Right atrium auricular region (tissue), 2 donors: Measurements from ENCODE around the gene SLC35G6. TPM values are rescaled to one million over a fixed set of nuclear protein-coding genes. Genes with fewer than 3 reads are reported as not detected.

Source experiments
- DNase-seq: peaks from one replicate; pipeline ENCODE4 v3.0.0-alpha.2; 2019; ENCODE audit warnings: low spot score
- H3K27ac ChIP-seq, 2 donors: fragments of 200-600 bp; sonication (generic); 1 replicate in 1 of 2; 2 replicates in 1 of 2; pipeline ENCODE4 v1.5.1; 2016 to 2019
- H3K27me3 ChIP-seq, 2 donors: fragments of 200-600 bp; sonication (generic); one replicate each; pipeline versions ENCODE4 v1.5.1 to v1.6.0; 2017 to 2019
- H3K36me3 ChIP-seq: fragments of 200-600 bp; sonication (generic); one replicate; pipeline ENCODE4 v1.5.1; 2016
- H3K4me1 ChIP-seq, 2 donors: fragments of 200-600 bp; sonication (generic); one replicate each; pipeline versions ENCODE4 v1.5.1 to v1.6.0; 2017 to 2019
- H3K4me3 ChIP-seq, 2 donors: fragments of 200-600 bp; sonication (generic); 1 replicate in 1 of 2; 2 replicates in 1 of 2; pipeline ENCODE4 v1.5.1; 2017 to 2019; ENCODE audit warnings: mild to moderate bottlenecking in 1 of 2, moderate library complexity in 1 of 2
- H3K9me3 ChIP-seq, 2 donors: fragments of 200-600 bp; sonication (generic); one replicate each; pipeline ENCODE4 v1.5.1; 2019
- CTCF ChIP-seq, 2 donors: fragments of 200-600 bp; sonication (generic); IDR thresholded peaks; one replicate each; pipeline ENCODE4 v1.5.1; 2019; ENCODE audit warnings: antibody characterized with exemption in 2 of 2
- total RNA-seq, 2 donors: library from RNA; depleted of rRNA; stranded (reverse); fragments of >200 nt; gene quantifications; one replicate each; pipeline ENCODE4 v1.1.0, GENCODE V29; 2016

The SLC35G6 gene
- total RNA-seq, 2 donors from 2014 or later: not detected

- TF ChIP-seq CTCF (IDR thresholded peaks at IDR 0.05): peak; percentile 19 to 58
- Histone ChIP-seq H3K4me1 (no peaks in the 10 kb centered on the region), H3K9me3 (no peaks in the 10 kb centered on the region), H3K36me3 (no peaks in the 10 kb centered on the region), H3K27ac (no peak overlapping the region), H3K27me3 (no peaks in the 10 kb centered on the region), H3K4me3 (no peak overlapping the region)
- no peak for DNase-seq
Measured at GRCh38 chr17:7523033-7523432, 41.8 kb downstream of the SLC35G6 start.

- Histone ChIP-seq H3K27ac (no peak overlapping the region), H3K27me3 (no peaks in the 10 kb centered on the region), H3K9me3 (peaks cover 0 to 19% of the 10 kb centered on the region in 2 donors), H3K4me3 (no peak overlapping the region), H3K36me3 (no peaks in the 10 kb centered on the region), H3K4me1 (no peaks in the 10 kb centered on the region)
- DNase-seq: no peak
- no peak for TF ChIP-seq CTCF (IDR thresholded peaks at IDR 0.05)
Measured at GRCh38 chr17:7528842-7529241, 47.6 kb downstream of the SLC35G6 start.

GRCh38 chr17:7530023-7530900, 49.0 kb downstream of the SLC35G6 start:
- no peaks in the 10 kb centered on the region for H3K27me3 ChIP-seq
- no peaks in the 10 kb centered on the region for H3K4me1 ChIP-seq
- H3K27ac ChIP-seq: no peak overlapping the region
- H3K36me3 ChIP-seq: no peaks in the 10 kb centered on the region
- TF ChIP-seq CTCF (IDR thresholded peaks at IDR 0.05): no peak
- peaks cover 0 to 19% of the 10 kb centered on the region in 2 donors for H3K9me3 ChIP-seq
- no peak overlapping the region for H3K4me3 ChIP-seq
- no peak for DNase-seq

Other genes with a start within 250 kb of the SLC35G6 start
- 10 to 100 TPM; 18.1 to 19.9 TPM for gene DVL2, start 246.9 kb upstream of the SLC35G6 start, total RNA-seq
- gene PHF23, start 242.0 kb upstream of the SLC35G6 start, total RNA-seq: 10 to 100 TPM in 1 of 2 donors, 1 to 10 TPM in 1; 10.0 to 22.4 TPM
- 100 to 1,000 TPM; 226 to 469 TPM for gene GABARAP, start 239.0 kb upstream of the SLC35G6 start, total RNA-seq
- 10 to 100 TPM; 55.0 to 77.2 TPM for gene CTDNEP1, start 229.7 kb upstream of the SLC35G6 start, total RNA-seq
- gene ELP5, start 229.2 kb upstream of the SLC35G6 start, total RNA-seq: 10 to 100 TPM; 28.1 to 70.7 TPM
- 1 to 10 TPM in 1 of 2 donors, not detected in 1; 2.3 TPM for gene CLDN7, start 219.0 kb upstream of the SLC35G6 start, total RNA-seq
- 100 to 1,000 TPM in 1 of 2 donors, 10 to 100 TPM in 1; 70.3 to 151 TPM for gene SLC2A4, start 199.7 kb upstream of the SLC35G6 start, total RNA-seq
- 1 to 10 TPM; 2.9 to 3.0 TPM for gene YBX2, start 186.8 kb upstream of the SLC35G6 start, total RNA-seq
- 100 to 1,000 TPM; 131 to 164 TPM for gene EIF5A, start 173.8 kb upstream of the SLC35G6 start, total RNA-seq
- gene GPS2, start 166.1 kb upstream of the SLC35G6 start, total RNA-seq: 10 to 100 TPM; 80.4 to 97.0 TPM
- gene NEURL4, start 152.1 kb upstream of the SLC35G6 start, total RNA-seq: 10 to 100 TPM in 1 of 2 donors, 1 to 10 TPM in 1; 9.5 to 12.8 TPM
- 1 to 10 TPM; 5.1 to 6.7 TPM for gene ACAP1, start 144.9 kb upstream of the SLC35G6 start, total RNA-seq
- gene KCTD11, start 129.3 kb upstream of the SLC35G6 start, total RNA-seq: 1 to 10 TPM; 4.2 to 6.9 TPM
- gene TMEM95, start 126.3 kb upstream of the SLC35G6 start, total RNA-seq: not detected
- 1 to 10 TPM; 4.1 to 4.8 TPM for gene TNK1, start 100.4 kb upstream of the SLC35G6 start, total RNA-seq
- gene PLSCR3, start 86.9 kb upstream of the SLC35G6 start, total RNA-seq: 10 to 100 TPM; 17.2 to 21.6 TPM
- 10 to 100 TPM; 43.4 to 64.8 TPM for gene TMEM256, start 77.3 kb upstream of the SLC35G6 start, total RNA-seq
- 10 to 100 TPM in 1 of 2 donors, 1 to 10 TPM in 1; 6.3 to 12.2 TPM for gene NLGN2, start 73.6 kb upstream of the SLC35G6 start, total RNA-seq
- gene SPEM1, start 61.1 kb upstream of the SLC35G6 start, total RNA-seq: not detected
- not detected for gene SPEM2, start 55.8 kb upstream of the SLC35G6 start, total RNA-seq
- gene SPEM3, start 52.6 kb upstream of the SLC35G6 start, total RNA-seq: not detected
- 1 to 10 TPM; 3.7 to 5.6 TPM for gene TMEM102, start 46.0 kb upstream of the SLC35G6 start, total RNA-seq
- 10 to 100 TPM; 18.6 to 20.9 TPM for gene FGF11, start 41.9 kb upstream of the SLC35G6 start, total RNA-seq
- 10 to 100 TPM; 15.8 to 19.0 TPM for gene CHRNB1, start 36.4 kb upstream of the SLC35G6 start, total RNA-seq
- gene ZBTB4, start 1.8 kb upstream of the SLC35G6 start, total RNA-seq: 10 to 100 TPM; 50.5 to 67.3 TPM
- gene POLR2A, start 2.9 kb downstream of the SLC35G6 start, total RNA-seq: 10 to 100 TPM; 28.4 to 41.2 TPM
- gene TNFSF12, start 67.6 kb downstream of the SLC35G6 start, total RNA-seq: 10 to 100 TPM; 39.6 to 50.2 TPM
- 10 to 100 TPM; 11.0 to 16.9 TPM for gene TNFSF13, start 77.3 kb downstream of the SLC35G6 start, total RNA-seq
- 10 to 100 TPM; 45.9 to 56.1 TPM for gene SENP3, start 80.5 kb downstream of the SLC35G6 start, total RNA-seq
- 10 to 100 TPM; 16.2 to 54.2 TPM for gene CD68, start 98.2 kb downstream of the SLC35G6 start, total RNA-seq
- 10 to 100 TPM; 55.4 to 81.1 TPM for gene MPDU1, start 102.4 kb downstream of the SLC35G6 start, total RNA-seq
- gene SOX15, start 108.6 kb downstream of the SLC35G6 start, total RNA-seq: 10 to 100 TPM in 1 of 2 donors, 1 to 10 TPM in 1; 5.6 to 11.5 TPM
- 10 to 100 TPM; 70.3 to 83.6 TPM for gene FXR2, start 133.5 kb downstream of the SLC35G6 start, total RNA-seq
- 10 to 100 TPM; 56.0 to 78.5 TPM for gene SAT2, start 146.4 kb downstream of the SLC35G6 start, total RNA-seq
- under 1 TPM in 1 of 2 donors, not detected in 1; 0.39 TPM for gene SHBG, start 148.7 kb downstream of the SLC35G6 start, total RNA-seq
- gene ATP1B2, start 169.5 kb downstream of the SLC35G6 start, total RNA-seq: 1 to 10 TPM; 1.2 to 2.2 TPM
- 10 to 100 TPM; 12.9 to 20.1 TPM for gene TP53, start 206.0 kb downstream of the SLC35G6 start, total RNA-seq
- gene WRAP53, start 207.0 kb downstream of the SLC35G6 start, total RNA-seq: 1 to 10 TPM; 3.7 to 6.1 TPM
- 1 to 10 TPM; 2.1 to 5.9 TPM for gene EFNB3, start 223.8 kb downstream of the SLC35G6 start, total RNA-seq
- under 1 TPM in 1 of 2 donors, not detected in 1; 0.08 TPM for gene DNAH2, start 236.3 kb downstream of the SLC35G6 start, total RNA-seq